GM19025 (cell line): ENCODE measurements around the gene FAM167B.

Source experiments
- ATAC-seq: cut with Tn5 transposase; IDR thresholded peaks from one replicate; pipeline ENCODE4 v1.9.1; 2021; ENCODE audit warnings: mild to moderate bottlenecking, low read depth, moderate library complexity; ENCODE audit not compliant: unreplicated experiment

Gene FAM167B

GRCh38 chr1:32246888-32247273 lies at the start of gene FAM167B:
Gene FAM167B (plus strand): TSS chr1:32247222. CDS start chr1:32247422, 200 bp downstream.
- no peak for ATAC-seq

GRCh38 chr1:32197837-32198236 lies 49.2 kb upstream of the FAM167B start:
- ATAC-seq, result no peak

GRCh38 chr1:32198237-32199042 lies 48.6 kb upstream of the FAM167B start:
- ATAC-seq, result no peak

GRCh38 chr1:32199043-32199716 lies 47.8 kb upstream of the FAM167B start:
- no peak for ATAC-seq

GRCh38 chr1:32199717-32200072 lies 47.3 kb upstream of the FAM167B start:
- no peak for ATAC-seq

DNA sequence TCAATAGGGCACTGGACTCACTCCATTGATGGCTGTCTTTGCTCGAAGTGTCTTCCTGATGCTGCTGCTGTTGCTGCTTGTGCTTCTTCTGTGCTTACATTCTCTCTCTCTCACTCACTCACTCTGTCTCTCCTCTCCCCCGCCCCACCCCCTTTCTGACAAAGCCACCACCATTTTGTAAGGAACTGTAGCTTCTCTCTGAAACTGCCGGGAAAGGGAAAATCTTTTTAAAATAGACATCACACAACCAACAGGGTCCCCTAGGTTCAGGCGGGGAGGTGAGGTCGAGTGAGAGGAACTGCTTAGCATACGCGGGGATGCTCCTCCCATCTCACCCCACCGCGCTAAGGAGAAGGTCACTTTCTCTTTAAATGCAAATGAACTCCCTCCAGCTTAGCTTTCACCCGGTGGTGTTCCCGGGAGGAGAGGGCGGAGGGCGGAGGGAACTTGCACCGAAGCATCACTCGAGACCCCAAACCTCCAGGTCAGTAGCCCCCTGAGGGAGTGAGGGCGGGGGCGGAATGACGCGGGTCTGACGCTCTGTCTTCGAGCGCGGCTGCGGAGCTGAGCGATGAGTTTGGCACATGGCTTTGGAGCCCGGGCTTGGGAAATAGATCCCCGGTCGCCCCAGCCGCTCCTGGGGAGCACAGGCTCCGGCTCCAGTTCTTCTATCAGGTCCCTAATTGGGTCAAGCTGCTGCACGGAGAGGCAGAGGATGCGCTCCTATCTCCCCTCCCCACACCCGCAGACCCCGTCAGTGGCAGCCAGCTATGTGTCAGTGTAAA lies 46.6 kb upstream of the FAM167B start, which contains the start of gene CCDC28B:
Gene CCDC28B, plus strand, starts transcription at position 370 of the 785 bp plus-strand sequence. CDS start 1,341 bp downstream, outside the sequence.
- ATAC-seq, result no peak

DNA sequence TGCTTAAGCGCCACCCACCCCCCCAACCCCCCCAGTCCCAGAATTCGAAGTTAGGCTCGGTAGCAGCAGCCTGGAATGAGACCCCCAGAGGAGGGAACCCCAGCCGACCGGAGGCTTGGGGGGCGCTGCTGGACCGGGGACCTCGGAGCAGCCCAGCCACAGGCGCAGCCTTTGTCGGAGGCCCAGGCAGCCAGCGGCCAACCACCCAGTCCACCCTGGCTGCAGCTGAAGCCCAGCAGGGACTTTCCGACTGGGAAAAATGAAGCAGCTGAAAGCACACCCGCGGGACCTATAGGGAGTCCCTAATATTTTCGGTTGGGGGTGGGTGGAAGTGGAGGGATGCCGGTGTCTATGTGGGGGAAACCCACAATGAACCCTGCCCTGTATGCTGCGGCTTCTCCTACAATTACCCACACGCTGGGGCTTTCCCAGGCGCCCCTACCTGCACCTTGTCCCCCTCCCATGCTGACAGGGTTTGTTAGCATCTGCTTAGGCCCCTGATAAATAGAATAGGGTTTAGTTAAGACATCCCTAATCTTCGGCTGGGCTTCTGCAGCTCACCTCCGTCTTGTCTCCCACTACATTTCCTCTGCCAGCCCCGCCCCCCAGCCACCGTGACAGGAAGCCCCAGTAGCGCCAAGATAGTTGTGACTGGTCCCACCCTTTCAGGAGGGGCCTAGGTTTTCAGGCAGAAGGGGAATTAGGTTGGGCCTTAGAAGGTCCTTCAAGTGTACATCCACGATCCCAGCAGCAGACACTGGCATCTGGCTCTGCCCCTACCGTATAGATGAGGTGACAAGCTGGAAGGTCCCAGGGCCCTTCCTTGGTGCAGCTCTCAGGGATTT lies 45.8 kb upstream of the FAM167B start:
- ATAC-seq, result no peak

DNA sequence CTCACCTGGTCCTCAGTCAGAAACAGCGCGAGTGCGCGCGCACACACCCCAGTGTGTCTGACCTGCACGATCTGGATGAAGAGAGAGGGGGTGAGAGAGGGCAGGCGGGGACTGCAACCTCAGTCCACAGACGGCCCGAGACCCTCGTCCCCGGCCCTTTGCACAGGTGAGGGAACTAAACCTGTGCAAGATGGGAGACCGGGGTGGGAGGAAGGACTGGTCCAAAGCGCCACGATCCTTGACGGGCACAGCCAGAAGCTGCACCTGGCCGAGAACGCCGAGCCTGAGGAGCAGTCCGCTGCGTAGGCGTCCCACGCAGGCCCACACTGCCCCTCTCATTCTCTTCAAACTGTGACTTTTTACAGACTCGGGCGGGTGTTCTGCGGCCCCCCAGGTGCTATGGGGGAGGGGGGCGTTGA lies 42.1 kb upstream of the FAM167B start:
- no peak for ATAC-seq

DNA sequence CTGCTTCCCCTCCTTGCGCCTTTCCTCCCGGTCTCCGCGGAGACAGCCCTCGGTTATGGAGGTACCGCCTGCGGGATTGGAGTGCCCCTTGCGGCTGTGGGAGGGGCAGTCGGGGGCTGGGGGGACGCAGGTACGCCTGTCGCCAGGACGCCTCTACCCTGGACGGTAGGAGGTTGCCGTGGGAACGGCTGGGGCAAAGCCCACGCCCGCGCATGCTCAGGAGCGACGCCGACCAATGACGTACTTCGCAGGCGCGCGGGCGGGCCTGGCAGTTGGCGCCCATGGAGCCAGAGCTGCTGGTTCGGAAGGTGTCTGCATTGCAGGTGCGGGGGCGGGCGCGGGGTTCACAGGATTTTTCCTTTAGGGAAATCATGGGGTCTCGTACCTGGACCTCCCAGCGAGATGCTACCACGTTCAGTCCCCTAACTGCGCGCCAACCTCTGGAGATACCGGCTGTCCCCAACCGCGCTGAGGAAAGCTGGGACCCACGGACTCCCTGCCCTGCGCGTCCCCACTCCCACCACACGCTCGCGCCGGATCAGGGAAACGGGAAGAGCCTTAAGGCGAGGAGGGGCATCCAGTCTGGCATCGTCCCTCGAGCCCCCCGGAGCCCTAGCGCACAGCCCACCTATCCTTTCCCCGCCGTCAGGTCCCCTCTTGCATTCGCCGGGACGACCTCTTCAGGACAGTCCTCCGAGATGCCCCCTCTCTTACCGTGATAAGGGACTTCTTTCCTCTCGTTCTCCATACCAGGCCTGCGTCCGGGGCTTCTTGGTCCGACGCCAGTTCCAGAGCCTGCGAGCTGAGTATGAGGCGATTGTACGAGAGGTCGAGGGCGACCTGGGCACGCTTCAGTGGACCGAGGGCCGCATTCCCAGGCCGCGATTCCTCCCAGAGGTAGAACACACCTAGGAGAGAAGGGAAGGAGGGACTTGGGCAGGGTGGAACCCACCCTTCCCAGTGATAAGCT lies 41.3 kb upstream of the FAM167B start, which contains the start of gene IQCC:
Gene IQCC, plus strand, starts transcription at position 271 of the 970 bp plus-strand sequence. Its CDS starts 11 bp downstream, at position 282.
- ATAC-seq, result peak; percentile 38

- no peak for ATAC-seq
These were observed 38.6 kb upstream of the FAM167B start for GRCh38 chr1:32208469-32208868.

DNA sequence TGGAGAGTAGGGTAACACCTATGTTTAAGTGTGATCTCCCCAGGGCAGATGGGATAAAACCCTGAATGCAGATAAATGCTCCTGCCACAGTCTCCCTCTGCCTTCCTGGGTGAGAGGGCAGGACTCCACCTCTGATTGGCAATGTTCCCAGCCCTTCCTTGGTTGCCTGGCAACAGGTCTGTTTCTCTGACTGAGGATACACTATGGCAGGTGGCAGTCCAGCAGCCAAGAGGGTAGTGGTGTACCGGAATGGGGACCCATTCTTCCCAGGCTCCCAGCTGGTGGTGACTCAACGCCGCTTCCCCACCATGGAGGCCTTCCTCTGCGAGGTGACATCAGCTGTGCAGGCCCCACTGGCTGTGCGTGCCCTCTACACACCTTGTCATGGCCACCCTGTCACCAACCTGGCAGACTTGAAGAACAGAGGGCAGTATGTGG lies 38.1 kb upstream of the FAM167B start, which contains the start of gene DCDC2B:
Gene DCDC2B, plus strand, starts transcription at position 199 of the 438 bp plus-strand sequence. Its CDS starts 5 bp downstream, at position 204.
- no peak for ATAC-seq

DNA sequence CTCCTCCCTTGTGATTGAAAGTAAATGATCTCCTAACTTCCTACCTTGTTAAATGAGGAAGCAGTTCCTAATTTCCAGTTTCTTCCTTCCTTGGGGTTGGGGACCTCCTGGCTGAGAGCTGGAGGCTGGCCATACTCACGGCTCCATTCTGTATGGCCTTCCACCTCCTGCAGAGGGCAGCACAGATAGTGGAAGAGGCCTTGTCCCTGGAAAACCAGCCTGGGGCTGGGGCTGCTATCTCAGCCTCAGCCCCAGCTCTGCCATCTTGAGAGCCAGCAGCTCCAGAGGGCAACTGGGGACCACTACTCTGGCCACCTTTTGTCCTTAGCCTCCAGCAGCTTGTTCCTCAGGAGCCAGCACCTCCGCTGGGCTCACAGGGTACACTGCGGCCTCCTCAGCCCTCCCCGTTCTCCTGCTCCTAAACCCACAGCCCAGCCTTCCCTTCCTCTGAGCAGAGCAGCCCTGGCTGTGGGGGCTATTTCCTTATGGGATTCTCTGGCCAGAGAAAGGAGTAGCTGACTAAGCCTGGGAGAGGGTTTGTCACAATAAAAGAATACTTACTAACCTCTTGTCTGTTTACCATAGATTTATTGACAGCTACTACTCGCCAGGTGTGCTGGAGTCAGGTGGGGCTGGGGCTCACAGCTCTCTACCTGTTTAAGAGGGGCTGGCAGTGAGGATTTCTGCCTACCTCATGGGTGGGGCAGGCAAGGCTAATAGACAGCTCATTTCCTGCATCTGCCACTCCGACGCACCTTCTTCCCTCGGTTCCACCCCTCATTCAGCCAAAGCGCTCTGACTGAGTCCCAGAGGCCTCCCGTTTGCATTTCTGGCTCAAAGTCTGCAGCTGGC lies 31.2 kb upstream of the FAM167B start:
- ATAC-seq, result no peak

DNA sequence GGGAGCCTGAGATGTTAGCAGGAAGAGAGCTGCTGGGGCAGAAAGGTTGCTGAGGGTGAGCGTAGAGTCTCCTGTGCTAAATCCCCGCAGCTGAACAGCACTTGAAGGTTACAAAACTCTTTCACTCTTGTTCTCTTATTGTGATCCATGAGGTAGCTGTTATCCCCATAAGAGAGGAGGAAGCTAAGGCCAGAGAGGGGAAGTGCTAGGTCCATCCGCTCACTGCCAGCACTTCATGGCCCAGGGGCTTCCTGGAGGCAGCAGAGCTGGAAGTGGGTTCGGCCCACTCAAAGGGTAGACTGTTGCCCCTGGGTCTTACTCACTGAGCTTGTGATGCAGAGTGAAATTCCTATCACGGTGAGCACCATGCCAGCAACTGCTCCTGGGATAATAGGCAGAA lies 30.5 kb upstream of the FAM167B start:
- no peak for ATAC-seq

GRCh38 chr1:32219022-32219421 lies 28.0 kb upstream of the FAM167B start:
- ATAC-seq, result no peak

- ATAC-seq, result no peak
These were observed 26.1 kb upstream of the FAM167B start for GRCh38 chr1:32220746-32221580.

DNA sequence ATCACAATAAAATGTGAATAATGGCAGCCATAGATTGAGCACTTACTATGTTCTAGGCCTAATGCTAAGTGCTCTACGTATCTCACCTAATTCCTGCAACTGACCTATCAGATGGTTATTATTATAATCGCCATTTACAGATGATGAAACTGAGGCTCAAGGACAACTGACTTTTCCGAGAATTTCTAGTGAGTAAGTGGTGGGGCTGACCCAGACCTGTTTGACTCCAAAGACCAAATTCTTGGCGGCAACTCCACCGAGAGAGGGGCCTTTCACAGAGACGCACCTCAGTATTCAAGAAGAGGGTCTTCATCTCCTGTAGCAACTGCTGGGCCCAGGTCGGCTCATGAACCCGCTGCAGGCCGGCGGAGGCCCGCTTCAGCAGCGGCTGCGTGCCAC lies 25.4 kb upstream of the FAM167B start:
- no peak for ATAC-seq
